GM12878 (cell line): Measurements from ENCODE around the gene RAB3A. TPM values are rescaled to one million over a fixed set of nuclear protein-coding genes. Genes with fewer than 3 reads are reported as not detected.

ENCODE experiments used
- CBX3 ChIP-seq: fragments of 200-600 bp; sonication (generic); IDR thresholded peaks from 2 replicates; pipeline ENCODE4 v1.6.1; 2016; ENCODE audit warnings: low read depth, borderline replicate concordance
- CREB1 ChIP-seq: IDR thresholded peaks from 2 replicates; pipeline ENCODE4 v1.6.1; 2012; ENCODE audit warnings: low read depth, mild to moderate bottlenecking, inconsistent platforms
- EGR1 ChIP-seq, 2 experiments: IDR thresholded peaks; 1 replicate in 1 of 2; 2 replicates in 1 of 2; pipeline ENCODE4 v1.6.1; 2011 to 2012; ENCODE audit warnings: low read depth in 2 of 2, low read length in 2 of 2, borderline replicate concordance in 1 of 2, mild to moderate bottlenecking in 1 of 2, moderate library complexity in 1 of 2
- ESRRA ChIP-seq: IDR thresholded peaks from 2 replicates; pipeline ENCODE4 v1.6.1; 2012; ENCODE audit warnings: mild to moderate bottlenecking, low read length, improper control_type of control experiment
- EZH2 ChIP-seq: IDR thresholded peaks from 2 replicates; pipeline ENCODE4 v1.6.1; 2012; ENCODE audit warnings: low read depth, mild to moderate bottlenecking, control low read depth, inconsistent platforms, low read length, borderline replicate concordance; ENCODE audit not compliant: control insufficient read depth
- HDAC6 ChIP-seq: fragments of 200-600 bp; sonication (generic); IDR thresholded peaks from one replicate; pipeline ENCODE4 v1.8.0; 2017; ENCODE audit warnings: antibody characterized with exemption; ENCODE audit not compliant: unreplicated experiment
- MEF2A ChIP-seq: IDR thresholded peaks from 2 replicates; pipeline ENCODE4 v1.6.1; 2011; ENCODE audit warnings: low read depth, mild to moderate bottlenecking, low read length, moderate library complexity; ENCODE audit not compliant: insufficient read depth
- MEF2B ChIP-seq: fragments of 450-650 bp; IDR thresholded peaks from 2 replicates; pipeline ENCODE4 v1.6.1; 2018; ENCODE audit warnings: mild to moderate bottlenecking, moderate library complexity; ENCODE audit not compliant: partially characterized antibody, poor library complexity, severe bottlenecking
- MXI1 ChIP-seq: fragments of 150-350 bp; IDR thresholded peaks from 2 replicates; pipeline ENCODE4 v1.6.1; 2011; ENCODE audit warnings: low read depth, mild to moderate bottlenecking, inconsistent platforms, low read length, improper control_type of control experiment
- NRF1 ChIP-seq: conservative IDR thresholded peaks from 2 replicates; pipeline ENCODE4 v1.6.1; 2011; ENCODE audit warnings: mild to moderate bottlenecking, low read depth, low read length, improper control_type of control experiment
- PAX8 ChIP-seq: fragments of 450-650 bp; IDR thresholded peaks from 2 replicates; pipeline ENCODE4 v1.6.1; 2017; ENCODE audit warnings: mild to moderate bottlenecking, moderate library complexity
- POLR2A ChIP-seq: IDR thresholded peaks from 2 replicates; pipeline ENCODE4 v1.6.1; 2011; ENCODE audit warnings: low read depth, mild to moderate bottlenecking, low read length
- RAD21 ChIP-seq: IDR thresholded peaks from 2 replicates; pipeline ENCODE4 v1.6.1; 2011; ENCODE audit warnings: mild to moderate bottlenecking, low read depth, low read length, moderate library complexity; ENCODE audit not compliant: insufficient read depth
- polyA plus RNA-seq, 11 experiments: library from polyadenylated mRNA; depleted of rRNA in 4 of 11; unstranded in 6 of 11; stranded (reverse) in 5 of 11; fragments of >200 nt; fragmentation: Nextera tagmentation in 4 of 11; fragmentation: Illumina TruSeq in 1 of 11; extraction: Ambion mirVana in 4 of 11; extraction: Trizol in 1 of 11; gene quantifications; 1 replicate in 1 of 11; 2 replicates in 10 of 11; pipeline versions ENCODE4 v1.2.1 to v1.2.3, GENCODE V29; 2011 to 2016; ENCODE audit warnings: inconsistent platforms in 2 of 11, missing spikeins in 2 of 11, low read depth in 1 of 11
- total RNA-seq, 4 experiments: library from RNA; depleted of rRNA in 3 of 4; stranded (reverse); fragments of >200 nt in 3 of 4; fragmentation: Illumina TruSeq in 1 of 4; extraction: Trizol in 1 of 4; gene quantifications; 2 replicates each; pipeline versions ENCODE4 v1.2.1 to v1.2.3, GENCODE V29; 2013 to 2021
- TF ChIP-seq, protein P1 (sequence below): fragments of 450-650 bp; IDR thresholded peaks from 2 replicates; pipeline ENCODE4 v1.6.1; 2017; ENCODE audit warnings: mild to moderate bottlenecking

Gene RAB3A
- total and polyA plus RNA-seq, 10 of the 15 experiments (the other 5 are each of a cell fraction or from before 2014, with no cell fraction given), result 0.07 to 3.5 (median 1.2) TPM; not detected in 1

DNA sequence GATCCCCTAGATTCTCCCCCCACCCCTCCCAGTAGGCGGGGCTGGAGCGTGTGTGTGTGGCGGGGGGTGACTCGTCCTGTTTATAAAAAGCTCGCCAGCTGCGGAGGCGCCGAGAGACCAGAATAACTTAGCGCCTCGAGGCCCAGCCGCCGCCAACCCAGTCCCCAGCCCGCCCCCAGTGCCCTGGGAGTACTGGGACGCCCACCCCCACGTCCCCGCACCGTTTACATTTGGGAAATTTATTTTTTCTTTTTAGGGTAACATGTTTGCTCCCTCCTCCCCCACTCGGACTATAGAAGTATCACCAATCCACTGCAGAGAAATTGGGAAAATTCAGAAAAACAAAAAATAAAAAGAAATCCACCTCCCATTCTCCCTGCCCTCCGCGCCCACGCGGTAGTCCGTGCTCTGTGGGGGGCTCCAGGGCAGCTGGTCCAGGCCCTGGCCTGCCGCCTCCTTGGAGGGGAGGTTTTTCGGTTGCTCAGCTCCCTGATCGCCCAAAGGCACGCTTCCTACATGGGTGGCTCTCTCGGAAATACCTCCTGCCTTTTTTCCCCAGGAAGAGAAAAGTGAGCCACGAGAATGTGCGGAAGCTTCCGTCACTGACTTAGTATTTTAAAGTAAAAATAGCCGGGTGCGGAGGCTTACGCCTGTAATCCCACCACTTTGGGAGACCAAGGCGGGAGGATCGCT is 1.5 kb upstream of the RAB3A start (continued):
- TF ChIP-seq RAD21, result no peak
- TF ChIP-seq, protein P1, sequence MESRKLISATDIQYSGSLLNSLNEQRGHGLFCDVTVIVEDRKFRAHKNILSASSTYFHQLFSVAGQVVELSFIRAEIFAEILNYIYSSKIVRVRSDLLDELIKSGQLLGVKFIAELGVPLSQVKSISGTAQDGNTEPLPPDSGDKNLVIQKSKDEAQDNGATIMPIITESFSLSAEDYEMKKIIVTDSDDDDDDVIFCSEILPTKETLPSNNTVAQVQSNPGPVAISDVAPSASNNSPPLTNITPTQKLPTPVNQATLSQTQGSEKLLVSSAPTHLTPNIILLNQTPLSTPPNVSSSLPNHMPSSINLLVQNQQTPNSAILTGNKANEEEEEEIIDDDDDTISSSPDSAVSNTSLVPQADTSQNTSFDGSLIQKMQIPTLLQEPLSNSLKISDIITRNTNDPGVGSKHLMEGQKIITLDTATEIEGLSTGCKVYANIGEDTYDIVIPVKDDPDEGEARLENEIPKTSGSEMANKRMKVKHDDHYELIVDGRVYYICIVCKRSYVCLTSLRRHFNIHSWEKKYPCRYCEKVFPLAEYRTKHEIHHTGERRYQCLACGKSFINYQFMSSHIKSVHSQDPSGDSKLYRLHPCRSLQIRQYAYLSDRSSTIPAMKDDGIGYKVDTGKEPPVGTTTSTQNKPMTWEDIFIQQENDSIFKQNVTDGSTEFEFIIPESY, result no peak
- peak in 1 of 2 experiments; percentile 61; a peak in 2 of 3 replicates for TF ChIP-seq EGR1 (IDR thresholded peaks at IDR 0.05; ENCODE audit: borderline replicate concordance in 1 of 2, low read depth in 2 of 2, low read length in 2 of 2)
- no peak for TF ChIP-seq CBX3
- no peak for TF ChIP-seq EZH2
- 0 out of 2 replicates have a peak, but pooled peaks have one; percentile 23 for TF ChIP-seq MEF2A
- no peak for TF ChIP-seq HDAC6
- peak; percentile 51 for TF ChIP-seq POLR2A
- 0 out of 2 replicates have a peak, but pooled peaks have one; percentile 38 for TF ChIP-seq CREB1
- TF ChIP-seq MEF2B, result peak; percentile 35
- no peak for TF ChIP-seq NRF1
- no peak for TF ChIP-seq PAX8
- TF ChIP-seq ESRRA, result no peak
- 0 out of 2 replicates have a peak, but pooled peaks have one; percentile 9 for TF ChIP-seq MXI1
